ENCODE data around the gene CCDC74A. TPM values are rescaled to one million over a fixed set of nuclear protein-coding genes. Genes with fewer than 3 reads are reported as not detected.
"Not testable (repeated sequence)": the region's sequence is repeated elsewhere in the genome, so short reads cannot be mapped to it uniquely, and the experiment has no call there.

Gene CCDC74A
- total RNA-seq, 2 experiments from 2014 or later, result 3.0 to 4.6 TPM

DNA sequence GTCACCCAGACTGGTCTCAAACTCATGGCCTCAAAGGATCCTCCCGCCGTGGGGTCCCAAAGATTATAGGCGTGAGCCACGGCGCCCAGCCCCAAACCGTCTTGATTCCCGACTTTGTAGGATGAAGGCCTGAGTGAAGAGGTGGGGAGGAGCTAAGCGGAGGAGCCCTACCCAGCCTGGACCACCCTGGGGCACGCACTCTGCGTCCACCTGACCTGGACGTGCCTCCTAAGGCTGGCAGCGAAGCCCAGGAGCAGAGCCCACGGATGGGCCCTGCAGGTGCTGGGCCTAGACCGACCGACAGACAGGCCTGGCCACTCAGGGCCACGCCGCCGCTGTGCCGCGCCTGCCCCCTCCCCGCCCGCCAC is 36.2 kb upstream of the CCDC74A start:
- H3K27me3 Mint-ChIP-seq; DNase-seq; H3K9me3 Mint-ChIP-seq (ENCODE audit: low read depth): not testable (repeated sequence)
- peaks cover 40% of the 10 kb centered on the region for H3K4me1 Mint-ChIP-seq
- H3K4me3 Mint-ChIP-seq, result peak overlapping the region; percentile 88
- peak; percentile 4 for ATAC-seq
- CTCF ChIA-PET, result interaction anchor here (2.2 to 2.6 kb wide), 3 partner anchors 12 to 338 kb away, joined by 9 to 25 read pairs (median 10); no protein-coding TSS in a partner anchor
- H3K27ac Mint-ChIP-seq, result peak overlapping the region; percentile 89
- peaks cover 12% of the 10 kb centered on the region for H3K36me3 Mint-ChIP-seq

DNA sequence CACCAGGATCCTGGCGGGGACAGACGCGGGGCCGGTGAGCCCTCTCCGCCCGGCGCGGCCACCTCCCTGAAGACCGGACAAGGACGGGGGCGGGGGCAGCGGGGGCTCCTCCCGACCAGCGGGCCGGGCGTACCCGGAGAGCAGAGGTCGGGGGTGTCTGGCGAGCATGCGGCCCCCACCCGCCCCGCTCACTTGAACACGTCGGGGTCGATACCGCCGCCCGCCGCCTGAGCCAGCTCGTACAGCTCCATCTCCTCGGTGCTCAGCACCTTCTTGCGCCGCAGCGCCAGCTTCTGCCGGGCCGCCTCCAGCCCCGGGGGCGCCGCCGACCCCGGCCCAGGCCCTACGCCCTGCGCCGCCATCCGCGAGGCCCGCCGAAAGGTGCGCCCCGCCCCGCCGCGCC is 35.7 kb upstream of the CCDC74A start, which contains the start of gene MZT2A:
TSS of gene MZT2A (minus strand) at position 383 of the 403 bp plus-strand sequence. CDS start at position 362, 21 bp downstream.
- not testable (repeated sequence) for DNase-seq
- ATAC-seq, result peak; percentile 6
- H3K4me1 Mint-ChIP-seq, result peaks cover 44% of the 10 kb centered on the region

DNA sequence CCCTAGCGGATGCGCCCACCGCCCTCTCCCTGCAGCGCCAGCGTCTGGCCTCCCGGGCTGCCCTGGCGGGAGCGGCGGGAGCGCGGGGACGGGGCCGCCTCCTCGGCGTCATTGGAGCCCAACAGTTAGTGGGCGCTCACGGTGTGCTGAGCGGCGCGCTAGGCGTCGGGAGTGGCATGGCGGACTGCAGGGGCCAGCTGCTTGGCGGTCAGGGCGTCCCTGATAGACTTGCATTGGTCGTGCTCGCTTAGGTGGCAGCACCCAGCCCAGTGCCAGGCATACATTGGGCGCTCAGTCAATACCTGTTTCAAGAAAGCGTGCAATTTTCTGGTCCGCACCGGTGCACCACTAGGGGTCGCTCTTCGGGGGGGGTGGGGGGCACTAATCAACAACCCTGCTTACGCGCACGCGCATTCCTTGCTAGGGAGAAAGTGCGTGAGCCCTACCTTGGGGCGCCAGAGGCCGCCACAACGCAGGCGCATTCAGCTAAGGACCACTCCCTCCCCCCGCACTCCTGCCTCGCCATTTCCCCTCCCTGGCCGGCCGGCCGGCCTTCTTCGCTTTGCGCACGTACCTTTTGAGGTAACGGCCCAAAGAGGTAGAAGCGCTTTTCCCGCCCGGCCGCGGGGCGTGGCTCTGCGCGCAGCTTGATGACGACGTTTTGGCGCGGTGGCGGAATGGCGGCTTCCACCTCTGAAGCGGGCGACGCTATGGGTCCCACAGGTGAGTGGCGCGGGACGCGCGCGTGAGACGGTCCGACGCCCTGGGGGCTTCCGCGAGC is 35.1 kb upstream of the CCDC74A start:
- ATAC-seq, result peak; percentile 82
- CTCF ChIA-PET, result interaction anchor here (0.7 to 2.6 kb wide), 19 partner anchors 11 to 1311 kb away, joined by 3 to 25 read pairs (median 4); partner anchors contain the start of genes CCDC74A and SMPD4

More for the DNA sequence above, 35.7 kb upstream of the CCDC74A start, which contains the start of gene MZT2A:
- peaks cover 12% of the 10 kb centered on the region for H3K36me3 Mint-ChIP-seq
- peak within 1 kb of the TSS; percentile 98 for H3K27ac Mint-ChIP-seq
- not testable (repeated sequence) for H3K27me3 Mint-ChIP-seq; H3K9me3 Mint-ChIP-seq (ENCODE audit: low read depth)
- CTCF ChIA-PET, result interaction anchor here (1.2 to 2.6 kb wide), 10 partner anchors 12 to 338 kb away, joined by 3 to 25 read pairs (median 9); partner anchors contain the start of gene CCDC74A
- H3K4me3 Mint-ChIP-seq, result peak within 1 kb of the TSS; percentile 96

DNA sequence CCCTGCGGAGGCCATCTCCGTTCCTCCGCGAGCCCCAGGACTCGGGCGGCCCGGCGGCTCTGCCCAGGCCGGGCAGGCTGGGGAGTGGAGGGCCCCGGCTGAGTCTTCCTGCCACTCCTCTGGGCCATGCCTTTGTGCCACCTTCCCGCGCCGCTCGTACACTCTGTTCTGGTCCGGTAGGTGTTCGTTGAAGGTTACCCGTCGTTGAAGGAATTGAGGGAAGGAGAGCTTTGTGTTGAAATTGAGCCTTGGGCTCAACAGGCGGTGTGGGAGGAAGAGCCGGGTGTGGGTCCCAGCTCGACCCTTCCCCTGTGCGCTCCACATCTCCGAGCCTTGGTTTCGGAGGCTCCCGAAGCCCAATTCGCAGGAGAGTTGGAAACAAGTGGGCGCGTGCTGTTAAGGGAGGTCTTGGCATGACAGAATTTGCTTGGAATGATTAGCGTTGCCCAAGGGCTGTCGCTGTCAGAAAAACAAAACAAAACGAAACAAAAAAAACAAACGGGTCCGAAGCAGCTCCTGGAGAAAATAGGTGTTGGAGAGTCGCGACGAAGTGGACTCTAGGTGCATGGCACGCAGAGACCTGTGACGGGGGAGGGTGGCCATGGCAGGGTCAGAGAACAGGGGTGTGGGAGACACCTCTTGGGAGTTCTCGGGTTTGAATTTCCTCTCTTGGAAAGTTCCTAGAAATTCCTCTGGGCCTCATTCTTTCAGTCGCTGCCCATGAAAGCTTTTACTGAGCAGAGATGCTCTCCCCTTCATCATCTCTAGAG is 34.3 kb upstream of the CCDC74A start:
- DNase-seq (no peak), ATAC-seq (no peak)
- Mint-ChIP-seq H3K4me1 (peaks cover 55% of the 10 kb centered on the region), H3K9me3 (ENCODE audit: low read depth) (no peaks in the 10 kb centered on the region), H3K27me3 (no peaks in the 10 kb centered on the region), H3K27ac (peak overlapping the region; percentile 98), H3K36me3 (peaks cover 14% of the 10 kb centered on the region), H3K4me3 (peak overlapping the region; percentile 96)
- CTCF ChIA-PET, result interaction anchor here (0.7 to 2.6 kb wide), 19 partner anchors 10 to 1312 kb away, joined by 3 to 25 read pairs (median 4); partner anchors contain the start of genes CCDC74A and SMPD4

More for the DNA sequence above, 35.1 kb upstream of the CCDC74A start:
- peaks cover 15% of the 10 kb centered on the region for H3K36me3 Mint-ChIP-seq
- H3K9me3 Mint-ChIP-seq (ENCODE audit: low read depth), result no peaks in the 10 kb centered on the region
- H3K27ac Mint-ChIP-seq, result peak overlapping the region; percentile 98
- peaks cover 48% of the 10 kb centered on the region for H3K4me1 Mint-ChIP-seq
- H3K27me3 Mint-ChIP-seq, result no peaks in the 10 kb centered on the region
- DNase-seq, result peak; percentile 97
- H3K4me3 Mint-ChIP-seq, result peak overlapping the region; percentile 96

DNA sequence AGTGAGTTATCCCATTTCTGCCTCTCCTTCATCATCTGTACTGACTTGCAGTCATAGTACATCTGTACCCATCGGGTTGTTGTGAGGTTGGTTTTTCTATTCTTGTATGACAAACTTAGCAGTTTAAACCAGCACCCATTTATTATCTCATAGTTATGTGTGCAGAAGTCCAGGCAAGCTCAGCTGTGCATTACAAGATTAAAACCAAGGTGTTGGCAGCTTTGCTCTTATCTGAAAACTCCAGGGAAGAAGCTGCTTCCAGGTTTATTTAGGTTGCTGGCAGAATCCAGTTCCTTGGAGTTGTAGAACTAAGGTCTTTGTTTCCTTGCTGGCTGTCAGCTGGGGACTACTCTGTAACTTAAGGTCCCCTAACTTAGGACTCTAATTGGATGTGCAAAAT is 32.2 kb upstream of the CCDC74A start:
- H3K9me3 Mint-ChIP-seq (ENCODE audit: low read depth); CTCF ChIA-PET: not testable (repeated sequence)

DNA sequence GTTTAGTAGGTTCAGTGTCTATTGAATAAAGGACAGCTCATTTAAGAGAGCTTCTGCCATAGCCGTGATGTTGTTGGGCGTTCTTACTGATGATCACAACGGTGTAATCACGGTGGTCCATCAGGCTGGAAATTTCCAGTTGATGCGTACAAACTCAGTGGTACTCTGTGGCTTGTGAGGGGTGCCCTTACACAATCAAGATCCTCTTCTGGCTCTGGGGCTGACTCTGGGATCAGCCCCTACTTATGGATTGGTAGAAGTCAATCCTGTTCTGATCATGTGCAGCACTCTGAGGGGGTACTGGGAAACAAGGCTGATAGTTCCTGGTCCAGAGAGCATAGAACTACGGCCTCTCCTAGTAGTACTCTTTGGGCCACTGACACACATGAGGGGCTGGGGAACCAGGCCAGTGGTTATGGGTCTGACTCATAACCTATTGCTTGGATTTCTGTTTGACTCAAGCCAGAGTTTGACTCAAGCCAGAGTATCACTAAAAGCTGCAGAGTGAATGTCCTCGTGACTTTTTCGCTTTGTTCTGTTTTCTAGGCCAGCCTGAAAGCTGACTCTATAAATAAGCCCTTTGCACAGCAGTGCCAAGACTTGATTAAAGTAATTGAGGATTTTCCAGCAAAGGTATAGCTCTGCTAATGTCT is 29.2 kb upstream of the CCDC74A start:
- not testable (repeated sequence) for H3K9me3 Mint-ChIP-seq (ENCODE audit: low read depth); H3K27me3 Mint-ChIP-seq
- DNase-seq, result peak; percentile 73
- Mint-ChIP-seq H3K4me3 (peak overlapping the region; percentile 6), H3K36me3 (peaks cover 36% of the 10 kb centered on the region), H3K27ac (peak overlapping the region; percentile 86), H3K4me1 (peaks cover 51% of the 10 kb centered on the region)
- CTCF ChIA-PET, result interaction anchor here (1.2 kb wide), 1 partner anchor 9 kb away, joined by 5 read pairs; no protein-coding TSS in a partner anchor
- ATAC-seq, result peak; percentile 86

More for the DNA sequence above, 32.2 kb upstream of the CCDC74A start:
- peaks cover 21% of the 10 kb centered on the region for H3K36me3 Mint-ChIP-seq
- H3K4me1 Mint-ChIP-seq, result peaks cover 54% of the 10 kb centered on the region
- H3K27ac Mint-ChIP-seq, result peak overlapping the region; percentile 61
- DNase-seq, H3K27me3 Mint-ChIP-seq, ATAC-seq: not testable (repeated sequence)
- H3K4me3 Mint-ChIP-seq, result peak overlapping the region; percentile 24

DNA sequence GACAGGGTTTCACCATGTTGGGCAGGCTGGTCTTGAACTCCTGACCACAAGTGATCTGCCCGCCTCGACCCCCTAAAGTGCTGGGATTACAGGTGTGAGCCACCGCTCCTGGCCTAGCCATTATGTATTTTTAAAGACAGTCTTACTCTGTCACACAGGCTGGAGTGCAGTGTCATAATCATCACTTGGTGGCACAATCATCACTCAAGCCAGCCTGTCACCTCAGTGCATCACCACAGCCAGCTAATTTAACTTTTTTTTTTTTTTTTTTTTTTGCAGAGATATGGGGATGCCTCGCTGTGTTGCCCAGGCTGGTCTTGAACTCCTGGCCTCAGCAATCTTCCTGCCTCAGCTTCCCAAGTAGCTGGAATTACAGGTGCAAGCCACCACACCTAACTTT is 24.1 kb upstream of the CCDC74A start:
- not testable (repeated sequence) for H3K4me3 Mint-ChIP-seq; ATAC-seq; H3K27me3 Mint-ChIP-seq; H3K9me3 Mint-ChIP-seq (ENCODE audit: low read depth); DNase-seq
- CTCF ChIA-PET, result interaction anchor here (1.6 to 3.0 kb wide), 2 partner anchors 11 to 90 kb away, joined by 3 to 25 read pairs; partner anchors contain the start of gene MZT2A
- Mint-ChIP-seq H3K4me1 (peaks cover 24% of the 10 kb centered on the region), H3K36me3 (peaks cover 57% of the 10 kb centered on the region), H3K27ac (peak overlapping the region; percentile 45)

DNA sequence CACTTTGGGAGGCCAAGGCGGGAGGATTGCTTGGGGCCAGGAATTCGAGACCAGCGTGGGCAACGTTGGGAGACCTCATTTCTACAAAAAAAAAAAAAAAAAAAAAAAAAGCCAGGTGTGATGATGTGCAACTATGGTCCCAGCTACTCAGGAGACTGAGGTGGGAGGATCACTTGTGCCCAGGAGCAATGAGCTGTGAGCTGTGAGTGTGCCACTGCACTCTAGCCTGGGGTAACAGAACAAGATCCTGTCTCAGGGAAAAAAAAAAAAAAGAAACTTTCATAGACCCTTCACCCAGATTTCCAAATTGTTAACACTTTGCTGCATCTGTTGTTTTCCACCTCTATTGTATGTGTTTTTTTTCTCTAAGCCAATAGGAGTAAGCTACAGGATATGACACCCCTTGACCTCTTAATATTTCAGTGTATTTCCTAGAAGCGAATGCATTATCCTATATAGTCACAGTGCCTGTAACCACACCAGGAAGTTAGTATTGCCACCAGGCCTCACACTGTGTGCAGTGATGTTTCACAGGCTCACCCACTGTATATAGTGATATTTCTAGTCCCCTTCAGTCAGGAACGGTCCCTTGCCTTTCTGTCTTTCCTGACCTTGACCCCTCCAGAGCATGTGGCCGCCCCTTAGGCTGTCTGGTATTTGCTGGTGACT is 23.5 kb upstream of the CCDC74A start:
- H3K4me3 Mint-ChIP-seq, result peak overlapping the region; percentile 15
- peak; percentile 94 for ATAC-seq
- H3K4me1 Mint-ChIP-seq, result peaks cover 17% of the 10 kb centered on the region
- H3K27me3 Mint-ChIP-seq; DNase-seq; H3K9me3 Mint-ChIP-seq (ENCODE audit: low read depth): not testable (repeated sequence)
- CTCF ChIA-PET, result interaction anchor here (1.6 to 3.0 kb wide), 2 partner anchors 11 to 91 kb away, joined by 3 to 25 read pairs; partner anchors contain the start of gene MZT2A
- peak overlapping the region; percentile 81 for H3K27ac Mint-ChIP-seq
- peaks cover 53% of the 10 kb centered on the region for H3K36me3 Mint-ChIP-seq

DNA sequence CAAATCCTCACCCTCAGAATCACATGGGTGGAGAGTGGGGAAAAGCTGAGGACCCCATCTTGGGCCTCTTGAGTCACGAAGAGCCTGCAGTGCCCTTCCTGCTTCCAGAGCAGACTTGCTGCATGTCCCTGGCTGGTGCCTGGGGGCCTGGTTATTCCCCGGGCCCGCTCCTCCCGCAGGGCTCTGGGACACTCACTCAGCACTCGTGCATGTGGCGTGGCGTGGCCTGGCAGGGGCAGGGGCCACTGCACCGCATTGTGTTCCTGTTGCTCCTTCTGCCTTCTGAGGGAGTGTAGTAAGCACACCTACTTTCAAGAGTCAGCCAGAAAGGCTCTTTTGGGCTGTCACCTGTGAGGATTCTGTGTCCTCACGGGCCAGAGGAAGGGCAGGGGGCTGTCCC is 18.1 kb upstream of the CCDC74A start:
- Mint-ChIP-seq H3K4me1 (peaks cover 17% of the 10 kb centered on the region), H3K9me3 (ENCODE audit: low read depth) (no peaks in the 10 kb centered on the region), H3K36me3 (peaks cover 25% of the 10 kb centered on the region), H3K27me3 (no peaks in the 10 kb centered on the region), H3K4me3 (no peak overlapping the region), H3K27ac (no peak overlapping the region)
- ATAC-seq (no peak), DNase-seq (no peak)
- CTCF ChIA-PET, result no interaction called here

DNA sequence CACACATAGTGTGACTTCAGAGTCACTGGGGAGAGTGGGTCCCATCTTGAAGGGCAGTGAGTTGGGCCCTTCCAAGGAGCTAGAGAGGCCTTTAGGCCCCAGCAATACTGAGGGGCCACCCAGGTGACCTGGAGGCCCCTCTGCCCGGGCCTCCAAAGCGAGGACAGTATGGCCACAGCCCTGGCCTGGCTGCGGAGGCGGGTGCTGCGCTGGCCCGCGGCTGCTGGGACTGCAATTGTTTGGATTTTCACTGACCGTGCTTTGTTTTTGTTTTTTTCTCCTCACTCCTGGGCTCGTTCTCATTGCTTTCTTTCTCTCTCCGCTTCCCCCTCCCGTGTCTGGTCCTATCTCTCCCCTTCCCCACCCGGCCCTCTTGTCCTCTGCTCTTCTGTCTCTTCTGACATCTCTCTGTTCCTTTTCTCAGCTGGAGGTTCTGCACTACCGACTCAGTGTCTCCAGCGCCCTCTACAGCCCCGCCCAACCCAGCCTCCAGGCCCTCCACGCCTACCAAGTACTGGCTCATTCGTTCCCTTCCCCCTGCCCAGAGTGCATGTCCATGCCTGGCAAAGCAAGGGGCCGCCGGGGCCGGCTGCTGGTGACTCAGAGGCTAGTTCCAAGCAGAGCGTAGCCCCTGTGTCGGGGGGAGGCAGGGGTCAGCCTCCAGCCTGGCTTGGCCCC is 16.3 kb upstream of the CCDC74A start:
- ATAC-seq; DNase-seq; H3K4me3 Mint-ChIP-seq; CTCF ChIA-PET; H3K27me3 Mint-ChIP-seq; H3K9me3 Mint-ChIP-seq (ENCODE audit: low read depth); H3K27ac Mint-ChIP-seq: not testable (repeated sequence)
- H3K36me3 Mint-ChIP-seq, result peaks cover 17% of the 10 kb centered on the region
- peaks cover 19% of the 10 kb centered on the region for H3K4me1 Mint-ChIP-seq

DNA sequence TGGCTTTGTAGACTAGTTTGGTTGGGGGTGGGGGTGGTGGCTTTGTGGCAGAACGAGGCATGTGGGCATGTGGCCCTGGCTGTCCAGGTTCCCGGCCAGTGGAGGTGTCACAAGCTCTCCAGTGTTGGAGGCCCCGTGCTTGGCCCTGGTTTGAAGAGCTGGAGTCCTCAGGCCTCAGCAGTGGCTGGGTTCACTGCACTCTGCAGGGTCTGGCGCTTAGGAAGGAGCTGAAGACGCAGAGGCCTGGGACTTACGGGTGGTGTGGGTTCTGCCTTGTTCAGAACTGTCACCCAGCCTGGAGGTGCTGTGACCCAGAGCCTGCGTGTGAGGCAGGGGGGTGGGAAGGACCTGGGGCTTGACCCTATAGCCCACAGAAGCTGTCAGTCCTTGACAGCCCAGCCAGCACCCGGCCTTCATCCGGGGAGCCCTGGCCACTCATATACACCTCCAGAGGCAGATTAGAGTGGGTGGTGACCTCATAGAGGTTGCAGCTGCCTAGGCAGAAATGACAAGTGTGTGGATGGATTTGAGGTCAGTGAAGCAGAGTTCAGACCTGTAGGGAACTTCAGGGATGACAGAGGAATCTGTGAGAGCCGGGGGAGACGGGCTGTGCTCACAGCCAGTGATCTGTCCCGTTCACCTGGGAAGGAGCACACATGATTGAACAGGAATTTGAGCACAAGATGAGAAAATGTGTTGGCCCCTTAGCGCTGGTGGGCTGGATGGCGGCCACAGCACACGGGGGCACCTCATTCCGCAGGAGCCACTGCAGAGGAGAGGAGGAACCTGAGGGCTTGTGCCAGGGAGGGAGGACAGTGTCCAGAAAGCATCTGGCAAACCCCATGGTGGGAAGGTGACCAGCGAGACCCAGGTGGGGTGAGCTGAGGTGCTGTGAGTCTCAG is 15.5 kb upstream of the CCDC74A start:
- H3K4me1 Mint-ChIP-seq, result peaks cover 19% of the 10 kb centered on the region
- CTCF ChIA-PET; H3K4me3 Mint-ChIP-seq; H3K9me3 Mint-ChIP-seq (ENCODE audit: low read depth); ATAC-seq; H3K27me3 Mint-ChIP-seq; H3K27ac Mint-ChIP-seq; DNase-seq: not testable (repeated sequence)
- H3K36me3 Mint-ChIP-seq, result peaks cover 16% of the 10 kb centered on the region
